Neural progenitor cell (in vitro differentiated cells): Measurements from ENCODE around the gene VTCN1.

ENCODE experiments used
- EZH2 ChIP-seq: fragments of 200-600 bp; sonication (generic); IDR thresholded peaks from 2 replicates; pipeline ENCODE4 v1.6.1; 2017; ENCODE audit warnings: antibody characterized with exemption, mild to moderate bottlenecking, moderate library complexity
- TF ChIP-seq, protein P1 (sequence below): fragments of 200-600 bp; sonication (generic); IDR thresholded peaks from 2 replicates; pipeline ENCODE4 v1.5.1; 2017; ENCODE audit warnings: antibody characterized with exemption, mild to moderate bottlenecking

DNA sequence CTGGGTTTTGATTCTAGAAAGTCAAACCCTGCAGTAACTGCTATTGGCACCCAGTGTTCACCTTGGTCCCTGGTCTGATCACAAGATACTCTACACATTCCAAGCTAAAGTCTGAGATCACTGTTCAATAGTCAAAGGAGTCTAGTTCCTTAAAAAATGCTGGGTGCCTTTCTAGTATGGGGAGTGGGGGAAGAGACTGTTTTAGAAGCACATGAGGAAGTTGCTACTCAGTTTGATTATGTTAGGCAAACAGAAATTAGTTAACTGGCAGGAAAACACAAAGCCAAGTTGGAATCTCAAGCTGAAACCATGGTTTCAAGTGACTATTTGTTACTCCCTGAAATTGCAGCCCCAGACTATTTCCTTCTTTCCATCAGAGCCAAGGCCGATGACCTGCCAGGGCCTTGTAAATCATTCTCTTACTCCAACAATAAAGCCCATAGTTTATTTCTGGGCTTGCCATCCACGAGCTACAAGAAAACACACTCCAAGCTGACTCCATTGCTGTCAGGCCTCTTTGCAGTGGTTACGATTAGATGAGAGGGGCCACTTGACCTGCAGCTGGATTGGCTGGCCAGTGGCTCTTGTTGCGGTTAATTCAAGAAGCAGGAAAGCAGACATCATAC, 21.1 kb upstream of the VTCN1 start:
- TF ChIP-seq, protein P1, sequence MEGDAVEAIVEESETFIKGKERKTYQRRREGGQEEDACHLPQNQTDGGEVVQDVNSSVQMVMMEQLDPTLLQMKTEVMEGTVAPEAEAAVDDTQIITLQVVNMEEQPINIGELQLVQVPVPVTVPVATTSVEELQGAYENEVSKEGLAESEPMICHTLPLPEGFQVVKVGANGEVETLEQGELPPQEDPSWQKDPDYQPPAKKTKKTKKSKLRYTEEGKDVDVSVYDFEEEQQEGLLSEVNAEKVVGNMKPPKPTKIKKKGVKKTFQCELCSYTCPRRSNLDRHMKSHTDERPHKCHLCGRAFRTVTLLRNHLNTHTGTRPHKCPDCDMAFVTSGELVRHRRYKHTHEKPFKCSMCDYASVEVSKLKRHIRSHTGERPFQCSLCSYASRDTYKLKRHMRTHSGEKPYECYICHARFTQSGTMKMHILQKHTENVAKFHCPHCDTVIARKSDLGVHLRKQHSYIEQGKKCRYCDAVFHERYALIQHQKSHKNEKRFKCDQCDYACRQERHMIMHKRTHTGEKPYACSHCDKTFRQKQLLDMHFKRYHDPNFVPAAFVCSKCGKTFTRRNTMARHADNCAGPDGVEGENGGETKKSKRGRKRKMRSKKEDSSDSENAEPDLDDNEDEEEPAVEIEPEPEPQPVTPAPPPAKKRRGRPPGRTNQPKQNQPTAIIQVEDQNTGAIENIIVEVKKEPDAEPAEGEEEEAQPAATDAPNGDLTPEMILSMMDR = no peak
- TF ChIP-seq EZH2 = no peak
